BE2C (cell line): ENCODE measurements around the gene VAMP2.

Source experiments
- DNase-seq: peaks from one replicate; pipeline ENCODE4 v3.0.0-alpha.2; 2020
- H3K27me3 ChIP-seq: fragments of 250-450 bp; sonication (Bioruptor Pico); 2 replicates; pipeline ENCODE4 v1.5.1; 2020; ENCODE audit warnings: mild to moderate bottlenecking
- H3K36me3 ChIP-seq: fragments of 250-450 bp; sonication (Bioruptor Pico); 2 replicates; pipeline ENCODE4 v1.5.1; 2020; ENCODE audit warnings: mild to moderate bottlenecking
- H3K4me1 ChIP-seq: fragments of 250-450 bp; sonication (Bioruptor Pico); 2 replicates; pipeline ENCODE4 v1.5.1; 2020
- H3K4me3 ChIP-seq: 2 replicates; pipeline ENCODE4 v1.5.1; 2011; ENCODE audit warnings: low read depth, low read length
- H3K9me3 ChIP-seq: fragments of 250-450 bp; sonication (Bioruptor Pico); 2 replicates; pipeline ENCODE4 v1.5.1; 2020
- TF ChIP-seq, protein P1 (sequence below): IDR thresholded peaks from 2 replicates; pipeline ENCODE4 v1.5.1; 2012; ENCODE audit warnings: mild to moderate bottlenecking, low read depth, low read length

The VAMP2 gene

DNA sequence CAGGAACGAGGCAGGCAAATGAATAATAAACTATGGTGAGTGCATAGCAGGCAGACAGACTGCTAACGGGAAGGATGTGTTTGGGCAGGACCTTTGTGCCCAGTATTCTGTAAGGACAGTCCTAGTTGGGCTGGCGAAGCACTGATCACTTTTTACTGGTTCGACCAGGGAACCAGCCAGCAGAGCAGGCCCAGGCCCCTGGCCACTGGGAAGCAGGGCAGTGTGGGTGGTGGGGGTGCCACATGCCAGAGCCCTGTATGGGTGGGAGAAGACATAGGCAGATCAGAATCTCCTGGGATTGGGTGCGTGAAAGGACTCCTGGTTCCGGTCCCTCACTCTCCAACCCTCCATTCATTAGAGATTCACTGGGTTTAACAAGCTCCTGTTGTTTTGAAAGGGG lies 4.0 kb upstream of the VAMP2 start:
- Histone ChIP-seq H3K4me3 (no peak overlapping the region), H3K9me3 (no peaks in the 10 kb centered on the region), H3K27me3 (no peaks in the 10 kb centered on the region), H3K36me3 (no peaks in the 10 kb centered on the region; the same call in 1 of the 2 replicates), H3K4me1 (peaks cover 7% of the 10 kb centered on the region)
- no peak for DNase-seq
- TF ChIP-seq, protein P1, sequence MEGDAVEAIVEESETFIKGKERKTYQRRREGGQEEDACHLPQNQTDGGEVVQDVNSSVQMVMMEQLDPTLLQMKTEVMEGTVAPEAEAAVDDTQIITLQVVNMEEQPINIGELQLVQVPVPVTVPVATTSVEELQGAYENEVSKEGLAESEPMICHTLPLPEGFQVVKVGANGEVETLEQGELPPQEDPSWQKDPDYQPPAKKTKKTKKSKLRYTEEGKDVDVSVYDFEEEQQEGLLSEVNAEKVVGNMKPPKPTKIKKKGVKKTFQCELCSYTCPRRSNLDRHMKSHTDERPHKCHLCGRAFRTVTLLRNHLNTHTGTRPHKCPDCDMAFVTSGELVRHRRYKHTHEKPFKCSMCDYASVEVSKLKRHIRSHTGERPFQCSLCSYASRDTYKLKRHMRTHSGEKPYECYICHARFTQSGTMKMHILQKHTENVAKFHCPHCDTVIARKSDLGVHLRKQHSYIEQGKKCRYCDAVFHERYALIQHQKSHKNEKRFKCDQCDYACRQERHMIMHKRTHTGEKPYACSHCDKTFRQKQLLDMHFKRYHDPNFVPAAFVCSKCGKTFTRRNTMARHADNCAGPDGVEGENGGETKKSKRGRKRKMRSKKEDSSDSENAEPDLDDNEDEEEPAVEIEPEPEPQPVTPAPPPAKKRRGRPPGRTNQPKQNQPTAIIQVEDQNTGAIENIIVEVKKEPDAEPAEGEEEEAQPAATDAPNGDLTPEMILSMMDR, result no peak

DNA sequence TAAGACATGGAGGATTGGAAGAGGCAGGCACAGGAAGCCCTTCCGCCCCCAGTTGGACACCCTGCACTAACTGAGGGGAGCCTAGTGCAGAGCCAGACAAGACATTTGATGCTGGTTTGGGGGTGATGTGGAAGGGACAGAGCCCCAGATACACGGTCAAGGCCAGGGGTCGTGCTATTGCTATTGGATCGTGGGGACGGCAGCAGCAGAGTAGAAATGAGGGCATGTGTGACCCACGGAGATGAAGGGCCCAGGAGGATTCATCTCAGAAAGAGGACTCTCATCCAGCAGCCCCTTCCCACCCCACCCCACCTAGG lies 2.0 kb upstream of the VAMP2 start:
- Histone ChIP-seq H3K9me3 (no peaks in the 10 kb centered on the region), H3K4me1 (peaks cover 7% of the 10 kb centered on the region), H3K27me3 (no peaks in the 10 kb centered on the region), H3K36me3 (peaks cover 1% of the 10 kb centered on the region), H3K4me3 (no peak overlapping the region)
- TF ChIP-seq, protein P1, result no peak
- no peak for DNase-seq

- no peak for DNase-seq
- H3K36me3 ChIP-seq, result peaks cover 6% of the 10 kb centered on the region
- H3K4me1 ChIP-seq, result peaks cover 7% of the 10 kb centered on the region
- TF ChIP-seq, protein P1, result no peak
- H3K27me3 ChIP-seq, result no peaks in the 10 kb centered on the region
- no peak overlapping the region for H3K4me3 ChIP-seq
- no peaks in the 10 kb centered on the region for H3K9me3 ChIP-seq
Observed at GRCh38 chr17:8163978-8164814, 1.4 kb upstream of the VAMP2 start.

- H3K4me1 ChIP-seq, result peaks cover 7% of the 10 kb centered on the region
- no peak for DNase-seq
Observed at GRCh38 chr17:8162997-8163977, 539 bp upstream of the VAMP2 start.

GRCh38 chr17:8161289-8162232 lies 1.2 kb downstream of the VAMP2 start:
- Histone ChIP-seq H3K9me3 (no peaks in the 10 kb centered on the region), H3K27me3 (no peaks in the 10 kb centered on the region), H3K4me3 (peak overlapping the region; percentile 71), H3K36me3 (peaks cover 6% of the 10 kb centered on the region), H3K4me1 (peaks cover 7% of the 10 kb centered on the region)
- TF ChIP-seq, protein P1, result no peak
- no peak for DNase-seq

More at GRCh38 chr17:8162997-8163977, 539 bp upstream of the VAMP2 start:
- H3K36me3 ChIP-seq, result peaks cover 6% of the 10 kb centered on the region
- H3K4me3 ChIP-seq, result peak overlapping the region; percentile 56
- no peaks in the 10 kb centered on the region for H3K27me3 ChIP-seq
- H3K9me3 ChIP-seq, result no peaks in the 10 kb centered on the region
- TF ChIP-seq, protein P1, result no peak
